HepG2 (cell line): ENCODE results near the gene CST5. TPM values are rescaled to one million over a fixed set of nuclear protein-coding genes. Genes with fewer than 3 reads are reported as not detected.
A peak's percentile ranks its signal among the peaks of the same experiment; 100 is the strongest.

Experiments
- ARHGAP35 ChIP-seq: sonication (generic); formaldehyde crosslinking; IDR thresholded peaks from 2 replicates; pipeline ENCODE4 v1.9.0; 2022; ENCODE audit warnings: mild to moderate bottlenecking, inconsistent platforms, moderate library complexity, missing genetic modification reagents, borderline replicate concordance
- ATF7-NPFF ChIP-seq: sonication (generic); formaldehyde crosslinking; IDR thresholded peaks from 2 replicates; pipeline ENCODE4 v1.8.1; 2023; ENCODE audit warnings: mild to moderate bottlenecking, low read depth, missing genetic modification reagents, moderate library complexity
- ATM ChIP-seq: fragments of 450-650 bp; IDR thresholded peaks from 2 replicates; pipeline ENCODE4 v1.7.1; 2017; ENCODE audit warnings: mild to moderate bottlenecking, borderline replicate concordance
- BORCS8-MEF2B ChIP-seq: sonication (generic); formaldehyde crosslinking; IDR thresholded peaks from 2 replicates; pipeline ENCODE4 v1.8.0; 2022; ENCODE audit warnings: mild to moderate bottlenecking, missing genetic modification reagents
- CEBPG ChIP-seq: IDR thresholded peaks from 2 replicates; pipeline ENCODE4 v1.6.1; 2016
- ERF ChIP-seq: IDR thresholded peaks from 2 replicates; pipeline ENCODE4 v1.6.1; 2018; ENCODE audit warnings: missing biosample characterization, missing genetic modification reagents
- FOXK1 ChIP-seq: sonication (generic); formaldehyde crosslinking; IDR thresholded peaks from 2 replicates; pipeline ENCODE4 v1.4.0; 2020; ENCODE audit warnings: low read depth, missing genetic modification reagents, borderline replicate concordance
- HDAC1 ChIP-seq: sonication (generic); formaldehyde crosslinking; IDR thresholded peaks from 2 replicates; pipeline ENCODE4 v1.5.1; 2020; ENCODE audit warnings: mild to moderate bottlenecking, missing genetic modification reagents
- HOXA5 ChIP-seq: sonication (generic); formaldehyde crosslinking; IDR thresholded peaks from 2 replicates; pipeline ENCODE4 v1.4.0; 2020; ENCODE audit warnings: missing genetic modification reagents
- JUN ChIP-seq: sonication (generic); formaldehyde crosslinking; IDR thresholded peaks from 2 replicates; pipeline ENCODE4 v1.4.0; 2020; ENCODE audit warnings: mild to moderate bottlenecking, missing genetic modification reagents
- MYC ChIP-seq: sonication (generic); formaldehyde crosslinking; IDR thresholded peaks from 2 replicates; pipeline ENCODE4 v1.9.0; 2021; ENCODE audit warnings: missing genetic modification reagents, borderline replicate concordance
- NAIF1 ChIP-seq: sonication (generic); formaldehyde crosslinking; IDR thresholded peaks from 2 replicates; pipeline ENCODE4 v1.5.0; 2020; ENCODE audit warnings: mild to moderate bottlenecking, missing genetic modification reagents, borderline replicate concordance
- PHF8 ChIP-seq: sonication (generic); formaldehyde crosslinking; IDR thresholded peaks from 2 replicates; pipeline ENCODE4 v1.5.0; 2020; ENCODE audit warnings: missing genetic modification reagents
- SAP130 ChIP-seq: IDR thresholded peaks from 2 replicates; pipeline ENCODE4 v1.6.1; 2016; ENCODE audit warnings: low read depth
- SETDB1 ChIP-seq: sonication (generic); formaldehyde crosslinking; IDR thresholded peaks from 2 replicates; pipeline ENCODE4 v1.5.1; 2020; ENCODE audit warnings: missing genetic modification reagents, mild to moderate bottlenecking, borderline replicate concordance
- SIX1 ChIP-seq: sonication (generic); formaldehyde crosslinking; IDR thresholded peaks from 2 replicates; pipeline ENCODE4 v1.4.0; 2020; ENCODE audit warnings: missing genetic modification reagents, borderline replicate concordance
- SOX13 ChIP-seq, 3 experiments: fragments of 450-650 bp in 1 of 3; sonication (generic) in 1 of 3; formaldehyde crosslinking in 1 of 3; IDR thresholded peaks in 2 of 3; conservative IDR thresholded peaks in 1 of 3; 2 replicates each; pipeline versions ENCODE4 v1.5.0 to v1.6.1; 2016 to 2020; ENCODE audit warnings: antibody characterized with exemption in 1 of 3, mild to moderate bottlenecking in 1 of 3, missing compliant biosample characterization in 1 of 3, missing genetic modification reagents in 1 of 3, moderate library complexity in 1 of 3
- ZBTB21 ChIP-seq: sonication (generic); formaldehyde crosslinking; IDR thresholded peaks from 2 replicates; pipeline ENCODE4 v1.4.0; 2020; ENCODE audit warnings: missing genetic modification reagents
- ZBTB42 ChIP-seq: sonication (generic); formaldehyde crosslinking; IDR thresholded peaks from 2 replicates; pipeline ENCODE4 v1.5.0; 2020; ENCODE audit warnings: mild to moderate bottlenecking, missing genetic modification reagents
- ZBTB7B ChIP-seq: sonication (generic); formaldehyde crosslinking; IDR thresholded peaks from 2 replicates; pipeline ENCODE4 v1.4.0; 2020; ENCODE audit warnings: missing genetic modification reagents
- ZFP62 ChIP-seq: sonication (generic); formaldehyde crosslinking; IDR thresholded peaks from 2 replicates; pipeline ENCODE4 v1.4.0; 2020; ENCODE audit warnings: missing genetic modification reagents
- ZFP90 ChIP-seq: sonication (generic); formaldehyde crosslinking; IDR thresholded peaks from 2 replicates; pipeline ENCODE4 v1.8.0; 2022; ENCODE audit warnings: missing genetic modification reagents, mild to moderate bottlenecking, inconsistent platforms, borderline replicate concordance
- ZNF24 ChIP-seq: fragments of 450-650 bp; IDR thresholded peaks from 2 replicates; pipeline ENCODE4 v1.6.1; 2017; ENCODE audit warnings: antibody characterized with exemption, mild to moderate bottlenecking
- ZNF329 ChIP-seq: sonication (generic); formaldehyde crosslinking; IDR thresholded peaks from 2 replicates; pipeline ENCODE4 v1.9.0; 2021; ENCODE audit warnings: low read depth, mild to moderate bottlenecking, missing genetic modification reagents
- ZNF354B ChIP-seq: sonication (generic); formaldehyde crosslinking; IDR thresholded peaks from 2 replicates; pipeline ENCODE4 v1.8.0; 2022; ENCODE audit warnings: mild to moderate bottlenecking, missing genetic modification reagents
- ZNF496 ChIP-seq: sonication (generic); formaldehyde crosslinking; IDR thresholded peaks from 2 replicates; pipeline ENCODE4 v1.8.1; 2023; ENCODE audit warnings: mild to moderate bottlenecking, moderate library complexity, missing genetic modification reagents; ENCODE audit not compliant: insufficient replicate concordance
- ZNF672 ChIP-seq: sonication (generic); formaldehyde crosslinking; IDR thresholded peaks from 2 replicates; pipeline ENCODE4 v1.8.1; 2022; ENCODE audit warnings: missing genetic modification reagents
- ZNF772 ChIP-seq: sonication (generic); formaldehyde crosslinking; IDR thresholded peaks from 2 replicates; pipeline ENCODE4 v1.5.0; 2020; ENCODE audit warnings: mild to moderate bottlenecking, missing genetic modification reagents
- ZNF788 ChIP-seq: sonication (generic); formaldehyde crosslinking; IDR thresholded peaks from 2 replicates; pipeline ENCODE4 v1.5.0; 2020; ENCODE audit warnings: mild to moderate bottlenecking, missing genetic modification reagents, borderline replicate concordance
- ZNF816 ChIP-seq: sonication (generic); formaldehyde crosslinking; IDR thresholded peaks from 2 replicates; pipeline ENCODE4 v1.8.0; 2022; ENCODE audit warnings: missing genetic modification reagents, mild to moderate bottlenecking, borderline replicate concordance
- polyA plus RNA-seq, 8 experiments: library from polyadenylated mRNA; depleted of rRNA in 3 of 8; stranded (reverse) in 7 of 8; unstranded in 1 of 8; fragments of >200 nt; fragmentation: Illumina TruSeq in 4 of 8; extraction: Trizol in 4 of 8; gene quantifications; 2 replicates each; pipeline versions ENCODE4 v1.2.1 to v1.2.3, GENCODE V29; 2011 to 2016; ENCODE audit warnings: low read depth in 4 of 8, missing spikeins in 1 of 8, mixed read lengths in 1 of 8; ENCODE audit not compliant: insufficient read depth in 1 of 8
- total RNA-seq, 5 experiments: library from RNA; depleted of rRNA; stranded (reverse); fragments of >200 nt; fragmentation: Illumina TruSeq; extraction: Trizol; gene quantifications; 2 replicates each; pipeline ENCODE4 v1.2.3, GENCODE V29; 2016; ENCODE audit warnings: low read depth in 1 of 5
- TF ChIP-seq, protein P1 (sequence below): IDR thresholded peaks from 2 replicates; pipeline ENCODE4 v1.6.1; 2016; ENCODE audit warnings: mild to moderate bottlenecking
- TF ChIP-seq, protein P2 (sequence below): sonication (generic); formaldehyde crosslinking; IDR thresholded peaks from 2 replicates; pipeline ENCODE4 v1.4.0; 2020; ENCODE audit warnings: mild to moderate bottlenecking, missing genetic modification reagents

The CST5 gene
- total and polyA plus RNA-seq, 2 of the 13 experiments (the other 11 are each of a cell fraction or from before 2014, with no cell fraction given) = 0.16 TPM; not detected in 1

- TF ChIP-seq ZBTB21 (CRISPR knock-in tag) (no peak), ZNF816 (CRISPR knock-in tag) (peak; percentile 82), ZFP62 (CRISPR knock-in tag) (no peak), JUN (CRISPR knock-in tag) (no peak), SAP130 (CRISPR knock-in tag) (peak; percentile 65), ATF7-NPFF (CRISPR knock-in tag) (no peak), ZNF496 (CRISPR knock-in tag) (no peak), FOXK1 (CRISPR knock-in tag) (peak; percentile 35; the same call in 1 of the 2 replicates), SOX13 (IDR thresholded peaks at IDR 0.05) (0 out of 2 replicates have a peak, but pooled peaks have one; percentile 29), SOX13 (CRISPR knock-in tag; conservative IDR thresholded peaks at IDR 0.05 in 1 of 2, IDR thresholded peaks at IDR 0.05 in 1 of 2) (peak in 1 of 2 experiments; percentile 53; a peak in 1 of 4 replicates), ZNF24 (no peak), HDAC1 (CRISPR knock-in tag) (peak; percentile 71), SETDB1 (CRISPR knock-in tag) (no peak), PHF8 (CRISPR knock-in tag) (no peak), NAIF1 (CRISPR knock-in tag) (no peak), SIX1 (CRISPR knock-in tag) (no peak), ZNF772 (CRISPR knock-in tag) (peak; percentile 29; the same call in 1 of the 2 replicates), ZNF354B (CRISPR knock-in tag) (no peak), CEBPG (peak; percentile 32; the same call in 1 of the 2 replicates), BORCS8-MEF2B (CRISPR knock-in tag) (no peak), HOXA5 (CRISPR knock-in tag) (peak; percentile 89; the same call in 1 of the 2 replicates), ZBTB42 (CRISPR knock-in tag) (no peak), ZNF329 (CRISPR knock-in tag) (no peak), ZNF788 (CRISPR knock-in tag) (peak; percentile 56; the same call in 1 of the 2 replicates), ZNF672 (no peak), ZBTB7B (CRISPR knock-in tag) (no peak), ERF (CRISPR knock-in tag) (peak; percentile 71), ARHGAP35 (CRISPR knock-in tag) (no peak), MYC (CRISPR knock-in tag) (peak; percentile 58; the same call in 1 of the 2 replicates), ATM (no peak), ZFP90 (no peak)
- TF ChIP-seq, protein P1, sequence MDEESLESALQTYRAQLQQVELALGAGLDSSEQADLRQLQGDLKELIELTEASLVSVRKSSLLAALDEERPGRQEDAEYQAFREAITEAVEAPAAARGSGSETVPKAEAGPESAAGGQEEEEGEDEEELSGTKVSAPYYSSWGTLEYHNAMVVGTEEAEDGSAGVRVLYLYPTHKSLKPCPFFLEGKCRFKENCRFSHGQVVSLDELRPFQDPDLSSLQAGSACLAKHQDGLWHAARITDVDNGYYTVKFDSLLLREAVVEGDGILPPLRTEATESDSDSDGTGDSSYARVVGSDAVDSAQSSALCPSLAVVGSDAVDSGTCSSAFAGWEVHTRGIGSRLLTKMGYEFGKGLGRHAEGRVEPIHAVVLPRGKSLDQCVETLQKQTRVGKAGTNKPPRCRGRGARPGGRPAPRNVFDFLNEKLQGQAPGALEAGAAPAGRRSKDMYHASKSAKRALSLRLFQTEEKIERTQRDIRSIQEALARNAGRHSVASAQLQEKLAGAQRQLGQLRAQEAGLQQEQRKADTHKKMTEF (CRISPR knock-in tag) = peak; percentile 58
- TF ChIP-seq, protein P2, sequence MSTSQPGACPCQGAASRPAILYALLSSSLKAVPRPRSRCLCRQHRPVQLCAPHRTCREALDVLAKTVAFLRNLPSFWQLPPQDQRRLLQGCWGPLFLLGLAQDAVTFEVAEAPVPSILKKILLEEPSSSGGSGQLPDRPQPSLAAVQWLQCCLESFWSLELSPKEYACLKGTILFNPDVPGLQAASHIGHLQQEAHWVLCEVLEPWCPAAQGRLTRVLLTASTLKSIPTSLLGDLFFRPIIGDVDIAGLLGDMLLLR (CRISPR knock-in tag) = no peak
These were observed 345 bp upstream of the CST5 start (continued) for GRCh38 chr20:23879811-23880374.
